HCT116 (cell line): Measurements from ENCODE around the gene COL3A1. TPM values are rescaled to one million over a fixed set of nuclear protein-coding genes. Genes with fewer than 3 reads are reported as not detected.

Experiments
- ATAC-seq: fragments of 200-7000 bp; cut with Tn5 transposase; 2 replicates; pipeline ENCODE4 v1.9.1; 2020; ENCODE audit warnings: mild to moderate bottlenecking, moderate library complexity
- BruUV-seq: library from RNA; stranded (reverse); fragments of 400-500 nt; replicated peaks from 2 replicates; lab custom pipeline; 2021; lab: Mats Ljungman, UMichigan
- CTCF ChIA-PET: fragments of 300-600 bp; sonication (Branson Sonifier 250); formaldehyde crosslinking; loops from one replicate; lab custom pipeline; 2021; ENCODE audit warnings: antibody characterized with exemption; lab: Charles Lee
- POLR2A ChIA-PET: fragments of 300-600, 350-600 bp; sonication (Branson Sonifier 250); formaldehyde crosslinking; loops from one replicate; lab custom pipeline; 2021; ENCODE audit warnings: antibody characterized with exemption; lab: Charles Lee
- RAD21 ChIA-PET, 2 experiments: fragments of 300-600 bp; sonication (Branson Sonifier 250); formaldehyde crosslinking; loops; one replicate each; lab custom pipeline; 2023; ENCODE audit warnings: low total read pairs in 2 of 2; ENCODE audit not compliant: uncharacterized antibody in 2 of 2, unreplicated experiment in 2 of 2, low non-redundant PET in 1 of 2; lab: Charles Lee
- DNase-seq: peaks from one replicate; pipeline ENCODE4 v3.0.0-alpha.2; 2010; ENCODE audit warnings: low read depth, low spot score
- H2AFZ ChIP-seq: fragments of 200-600 bp; shearing (Covaris generic), sonication (generic); 2 replicates; pipeline ENCODE4 v1.6.1; 2017; ENCODE audit warnings: low read depth, mixed run types, mixed read lengths, antibody characterized with exemption, low read length; ENCODE audit not compliant: poor library complexity, severe bottlenecking
- H3K27ac ChIP-seq: 2 replicates; pipeline ENCODE4 v1.5.1; 2012; ENCODE audit warnings: low read depth, low read length
- H3K27me3 ChIP-seq: fragments of 200-600 bp; sonication (generic); 2 replicates; pipeline ENCODE4 v1.6.1; 2016; ENCODE audit warnings: mixed run types, low read length, mixed read lengths; ENCODE audit not compliant: insufficient read depth
- H3K36me3 ChIP-seq, 2 experiments: fragments of 200-500 bp in 1 of 2; fragments of 200-600 bp in 1 of 2; sonication (Bioruptor generic) in 1 of 2; sonication (generic) in 1 of 2; 2 replicates each; pipeline versions ENCODE4 v1.5.1 to v1.6.1; 2014 to 2016; ENCODE audit warnings: low read length in 2 of 2, inconsistent platforms in 1 of 2, mixed read lengths in 1 of 2, mixed run types in 1 of 2; ENCODE audit not compliant: insufficient read depth in 2 of 2, control insufficient read depth in 1 of 2
- H3K4me1 ChIP-seq, 2 experiments: fragments of 200-600 bp in 1 of 2; sonication (generic) in 1 of 2; 2 replicates each; pipeline versions ENCODE4 v1.5.1 to v1.6.1; 2012 to 2017; ENCODE audit warnings: low read length in 2 of 2, inconsistent platforms in 1 of 2, mild to moderate bottlenecking in 1 of 2, mixed read lengths in 1 of 2, mixed run types in 1 of 2, moderate library complexity in 1 of 2; ENCODE audit not compliant: insufficient read depth in 2 of 2, control insufficient read depth in 1 of 2
- H3K4me2 ChIP-seq: fragments of 200-600 bp; sonication (generic); 2 replicates; pipeline ENCODE4 v1.6.1; 2017; ENCODE audit warnings: mixed run types, low read length, mixed read lengths
- H3K4me3 ChIP-seq, 2 experiments: fragments of 200-600 bp in 1 of 2; sonication (generic) in 1 of 2; replicated peaks in 1 of 2; 2 replicates each; pipeline ENCODE4 v1.5.1; 2011 to 2016; ENCODE audit warnings: low read length in 2 of 2, control low read depth in 1 of 2, low read depth in 1 of 2, mild to moderate bottlenecking in 1 of 2, mixed read lengths in 1 of 2, mixed run types in 1 of 2
- H3K79me2 ChIP-seq: fragments of 200-600 bp; sonication (generic); 2 replicates; pipeline ENCODE4 v1.6.1; 2017; ENCODE audit warnings: mild to moderate bottlenecking, mixed run types, low read length, moderate library complexity, mixed read lengths; ENCODE audit not compliant: insufficient read depth
- H3K9ac ChIP-seq: fragments of 200-600 bp; sonication (generic); 2 replicates; pipeline ENCODE4 v1.6.1; 2016; ENCODE audit warnings: low read length, mixed read lengths
- H3K9me2 ChIP-seq: fragments of 200-600 bp; sonication (generic), shearing (Covaris generic); 2 replicates; pipeline ENCODE4 v1.6.1; 2017; ENCODE audit warnings: mixed run types, mild to moderate bottlenecking, moderate library complexity; ENCODE audit not compliant: insufficient read depth
- H3K9me3 ChIP-seq, 2 experiments: fragments of 200-500 bp in 1 of 2; fragments of 200-600 bp in 1 of 2; sonication (Bioruptor generic) in 1 of 2; sonication (generic) in 1 of 2; 2 replicates each; pipeline ENCODE4 v1.6.1; 2014 to 2017; ENCODE audit warnings: low read length in 2 of 2, mixed read lengths in 2 of 2, inconsistent platforms in 1 of 2, low read depth in 1 of 2, mild to moderate bottlenecking in 1 of 2, mixed run types in 1 of 2, moderate library complexity in 1 of 2; ENCODE audit not compliant: control insufficient read depth in 1 of 2, insufficient read depth in 1 of 2
- H4K20me1 ChIP-seq: fragments of 200-600 bp; sonication (generic), shearing (Covaris generic); 2 replicates; pipeline ENCODE4 v1.6.1; 2017; ENCODE audit warnings: mixed run types, mild to moderate bottlenecking, moderate library complexity; ENCODE audit not compliant: insufficient read depth
- ATF3 ChIP-seq: IDR thresholded peaks from 2 replicates; pipeline ENCODE4 v1.6.1; 2012
- EGR1 ChIP-seq: IDR thresholded peaks from 2 replicates; pipeline ENCODE4 v1.6.1; 2012; ENCODE audit warnings: low read depth
- ELF1 ChIP-seq: IDR thresholded peaks from 2 replicates; pipeline ENCODE4 v1.6.1; 2012; ENCODE audit warnings: low read depth, borderline replicate concordance
- EZH2 ChIP-seq: fragments of 200-600 bp; sonication (generic); IDR thresholded peaks from 2 replicates; pipeline ENCODE4 v1.6.1; 2017; ENCODE audit warnings: antibody characterized with exemption, mixed run types
- EZH2phosphoT487 ChIP-seq: fragments of 200-600 bp; IDR thresholded peaks from 2 replicates; pipeline ENCODE4 v1.6.1; 2018; ENCODE audit warnings: antibody characterized with exemption, borderline replicate concordance
- FOSL1 ChIP-seq: IDR thresholded peaks from 2 replicates; pipeline ENCODE4 v1.6.1; 2012; ENCODE audit warnings: low read depth
- JUND ChIP-seq: IDR thresholded peaks from 2 replicates; pipeline ENCODE4 v1.6.1; 2012
- POLR2A ChIP-seq: IDR thresholded peaks from 2 replicates; pipeline ENCODE4 v1.7.0; 2011; ENCODE audit warnings: borderline replicate concordance; ENCODE audit not compliant: insufficient read depth, insufficient read length; ENCODE audit errors: extremely low read depth
- REST ChIP-seq: IDR thresholded peaks from 2 replicates; pipeline ENCODE4 v1.6.1; 2012; ENCODE audit warnings: low read depth
- SIN3A ChIP-seq: IDR thresholded peaks from 2 replicates; pipeline ENCODE4 v1.6.1; 2012; ENCODE audit warnings: low read depth
- SRF ChIP-seq: IDR thresholded peaks from 2 replicates; pipeline ENCODE4 v1.6.1; 2012; ENCODE audit warnings: low read depth
- TCF7L2 ChIP-seq: IDR thresholded peaks from 2 replicates; pipeline ENCODE4 v1.7.0; 2011; ENCODE audit warnings: borderline replicate concordance, inconsistent platforms; ENCODE audit not compliant: insufficient read depth, insufficient read length; ENCODE audit errors: extremely low read depth
- YY1 ChIP-seq: IDR thresholded peaks from 2 replicates; pipeline ENCODE4 v1.6.1; 2011; ENCODE audit warnings: low read length, low read depth, moderate library complexity, mild to moderate bottlenecking; ENCODE audit not compliant: insufficient replicate concordance; ENCODE audit errors: extremely low read depth
- ZFX ChIP-seq: fragments of 450-650 bp; IDR thresholded peaks from 2 replicates; pipeline ENCODE4 v1.6.1; 2017
- ZNF274 ChIP-seq: fragments of 200-500 bp; sonication (Bioruptor generic); IDR thresholded peaks from 2 replicates; pipeline ENCODE4 v1.6.1; 2014; ENCODE audit warnings: mild to moderate bottlenecking, low read depth, low read length, inconsistent platforms
- intact Hi-C: fragments of 100-400 bp; cut with micrococcal nuclease; formaldehyde crosslinking; loops from 2 replicates; pipeline ENCODE4 v1.10.0; 2022
- total RNA-seq: library from RNA; stranded (reverse); gene quantifications from one replicate; pipeline ENCODE4 v1.2.1, GENCODE V29; 2021; ENCODE audit not compliant: unreplicated experiment
- TF ChIP-seq, protein P1 (sequence below), 3 experiments: fragments of 200-600 bp in 1 of 3; sonication (generic) in 1 of 3; IDR thresholded peaks in 2 of 3; conservative IDR thresholded peaks in 1 of 3; 2 replicates each; pipeline ENCODE4 v1.5.1; 2012 to 2017; ENCODE audit warnings: low read depth in 2 of 3, low read length in 2 of 3, antibody characterized with exemption in 1 of 3, borderline replicate concordance in 1 of 3, control low read depth in 1 of 3, mild to moderate bottlenecking in 1 of 3, mixed read lengths in 1 of 3, mixed run types in 1 of 3, moderate library complexity in 1 of 3; ENCODE audit not compliant: insufficient read depth in 1 of 3

COL3A1 gene
- total RNA-seq, 1 experiment from 2014 or later = 1.0 TPM

- H3K27me3 ChIP-seq = no peaks in the 10 kb centered on the region
- TF ChIP-seq EGR1 = no peak
- TF ChIP-seq ZNF274 = no peak
- TF ChIP-seq ATF3 = no peak
- no peak for TF ChIP-seq JUND
- TF ChIP-seq ELF1 = no peak
- TF ChIP-seq ZFX = no peak
- TF ChIP-seq YY1 = no peak
- no peak for TF ChIP-seq FOSL1
- H3K9ac ChIP-seq = no peak overlapping the region
- H3K9me3 ChIP-seq = no peaks in the 10 kb centered on the region
- no peaks in the 10 kb centered on the region for H3K4me1 ChIP-seq
- CTCF ChIA-PET = interaction anchor here (1.2 kb wide), 2 partner anchors 9 to 14 kb away, joined by 4 read pairs; no protein-coding TSS in a partner anchor
- H3K9me2 ChIP-seq = no peaks in the 10 kb centered on the region; the same call in 1 of the 2 replicates
- no peak for ATAC-seq
- H3K4me2 ChIP-seq = no peak overlapping the region
- no peaks in the 10 kb centered on the region for H3K79me2 ChIP-seq
- H3K36me3 ChIP-seq = no peaks in the 10 kb centered on the region
- peak overlapping the region; percentile 74 for H2AFZ ChIP-seq
- no TSS peak for BruUV-seq
- H3K4me3 ChIP-seq = no peak overlapping the region
- no peak for DNase-seq
- RAD21 ChIA-PET = no interaction called here
- no peaks in the 10 kb centered on the region for H4K20me1 ChIP-seq
- POLR2A ChIA-PET = no interaction called here
- H3K27ac ChIP-seq = no peak overlapping the region
- intact Hi-C loops = no loop called here
Measured at GRCh38 chr2:188969236-188969635, 4.9 kb upstream of the COL3A1 start.

GRCh38 chr2:188969651-188970050 is 4.5 kb upstream of the COL3A1 start:
- ChIA-PET RAD21 (no interaction called here), POLR2A (no interaction called here), CTCF (interaction anchor here (1.2 kb wide), 2 partner anchors 8 to 14 kb away, joined by 4 read pairs; no protein-coding TSS in a partner anchor)
- Histone ChIP-seq H3K4me1 (no peaks in the 10 kb centered on the region), H3K27ac (no peak overlapping the region), H3K4me2 (no peak overlapping the region), H3K4me3 (no peak overlapping the region), H3K36me3 (no peaks in the 10 kb centered on the region), H3K9me3 (no peaks in the 10 kb centered on the region), H3K27me3 (no peaks in the 10 kb centered on the region), H3K9ac (no peak overlapping the region), H4K20me1 (no peaks in the 10 kb centered on the region), H3K79me2 (no peaks in the 10 kb centered on the region), H2AFZ (no peak overlapping the region), H3K9me2 (no peaks in the 10 kb centered on the region; the same call in 1 of the 2 replicates)
- BruUV-seq = no TSS peak
- DNase-seq = no peak
- no peak for ATAC-seq
- TF ChIP-seq, protein P1, sequence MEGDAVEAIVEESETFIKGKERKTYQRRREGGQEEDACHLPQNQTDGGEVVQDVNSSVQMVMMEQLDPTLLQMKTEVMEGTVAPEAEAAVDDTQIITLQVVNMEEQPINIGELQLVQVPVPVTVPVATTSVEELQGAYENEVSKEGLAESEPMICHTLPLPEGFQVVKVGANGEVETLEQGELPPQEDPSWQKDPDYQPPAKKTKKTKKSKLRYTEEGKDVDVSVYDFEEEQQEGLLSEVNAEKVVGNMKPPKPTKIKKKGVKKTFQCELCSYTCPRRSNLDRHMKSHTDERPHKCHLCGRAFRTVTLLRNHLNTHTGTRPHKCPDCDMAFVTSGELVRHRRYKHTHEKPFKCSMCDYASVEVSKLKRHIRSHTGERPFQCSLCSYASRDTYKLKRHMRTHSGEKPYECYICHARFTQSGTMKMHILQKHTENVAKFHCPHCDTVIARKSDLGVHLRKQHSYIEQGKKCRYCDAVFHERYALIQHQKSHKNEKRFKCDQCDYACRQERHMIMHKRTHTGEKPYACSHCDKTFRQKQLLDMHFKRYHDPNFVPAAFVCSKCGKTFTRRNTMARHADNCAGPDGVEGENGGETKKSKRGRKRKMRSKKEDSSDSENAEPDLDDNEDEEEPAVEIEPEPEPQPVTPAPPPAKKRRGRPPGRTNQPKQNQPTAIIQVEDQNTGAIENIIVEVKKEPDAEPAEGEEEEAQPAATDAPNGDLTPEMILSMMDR (IDR thresholded peaks at IDR 0.05 in 2 of 3, conservative IDR thresholded peaks at IDR 0.05 in 1 of 3; ENCODE audit: borderline replicate concordance in 1 of 3, insufficient read depth in 1 of 3, low read depth in 2 of 3, low read length in 2 of 3) = no peak
- TF ChIP-seq EZH2 (no peak), JUND (no peak), YY1 (no peak), POLR2A (no peak), TCF7L2 (no peak), REST (no peak), ELF1 (no peak), EZH2phosphoT487 (no peak), SIN3A (no peak), SRF (no peak)
- intact Hi-C loops = loop anchor here (10.0 kb wide), 1 partner anchor 1125 kb away; no protein-coding TSS in a partner anchor
